NCI-H128 (cell line): ENCODE results near the gene HEMGN.
"Not testable (repeated sequence)": the region's sequence is repeated elsewhere in the genome, so short reads cannot be mapped to it uniquely, and the experiment has no call there.

Experiments
- DNase-seq: peaks from one replicate; lab custom pipeline; 2025; ENCODE audit not compliant: unreplicated experiment; lab: John Stamatoyannopoulos, UW

HEMGN gene

DNA sequence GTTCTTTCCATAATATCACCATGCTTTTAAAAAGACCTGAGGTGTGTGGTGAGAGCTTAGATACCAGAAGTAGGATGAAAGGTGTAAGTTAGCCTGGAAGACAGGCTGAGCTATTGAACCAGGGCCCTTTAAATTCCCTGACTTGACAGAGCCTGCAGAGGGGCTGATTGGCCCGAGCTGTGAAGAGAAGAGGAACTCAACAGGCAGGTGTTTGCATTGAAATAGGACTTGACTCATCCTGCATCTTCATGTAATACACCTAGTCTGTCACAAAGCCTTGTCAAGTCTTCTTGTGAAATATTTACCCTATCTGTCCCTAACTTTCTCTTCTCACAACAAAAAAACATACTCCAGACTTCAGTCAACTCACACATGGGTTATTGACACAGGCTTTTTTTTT lies 28.5 kb upstream of the HEMGN start:
- no peak for DNase-seq

DNA sequence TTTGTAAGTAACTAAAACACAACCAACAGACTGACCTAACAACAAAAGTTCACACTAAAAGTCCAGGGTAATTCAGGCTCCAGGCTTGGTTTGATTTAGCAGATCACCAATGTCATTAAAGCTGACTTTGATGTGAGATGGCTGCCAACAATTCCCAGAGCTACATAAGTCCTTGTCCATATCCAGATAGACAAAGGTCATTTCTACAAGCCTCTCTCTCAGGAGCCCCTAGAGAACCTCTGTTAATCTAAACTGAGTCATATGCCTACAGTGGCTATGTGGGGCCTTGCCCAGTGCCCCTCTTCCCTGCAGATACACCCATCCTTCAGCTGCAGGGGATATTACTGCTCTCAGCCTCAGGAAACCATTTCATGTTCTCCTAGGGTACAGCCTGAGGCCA lies 26.9 kb upstream of the HEMGN start:
- no peak for DNase-seq

DNA sequence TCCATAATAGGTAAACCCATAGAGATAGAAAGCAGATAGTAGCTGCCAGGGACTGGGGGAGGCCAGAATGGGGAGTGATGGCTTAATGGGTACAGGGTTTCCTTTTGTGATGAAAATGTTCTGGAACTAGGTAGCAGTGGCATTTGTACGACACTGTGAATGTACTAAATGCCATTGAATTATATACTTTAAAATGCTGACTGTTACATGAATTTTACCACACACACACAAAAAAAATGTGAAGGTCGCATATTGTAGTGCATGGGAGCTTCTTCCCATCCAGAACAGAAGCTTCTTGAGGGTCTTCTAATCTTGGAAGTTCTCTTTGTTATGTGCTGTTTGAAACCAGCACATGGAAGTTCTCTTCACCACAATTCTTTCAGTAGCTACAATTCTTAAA lies 25.3 kb upstream of the HEMGN start:
- no peak for DNase-seq

- no peak for DNase-seq
These were observed 24.6 kb upstream of the HEMGN start for GRCh38 chr9:97962575-97962974.

- no peak for DNase-seq
These were observed 24.2 kb upstream of the HEMGN start for GRCh38 chr9:97962136-97962535.

- DNase-seq = no peak
These were observed 23.4 kb upstream of the HEMGN start for GRCh38 chr9:97961361-97961760.

- DNase-seq = not testable (repeated sequence)
These were observed 22.8 kb upstream of the HEMGN start for GRCh38 chr9:97960678-97961328.

- DNase-seq = no peak
These were observed 21.6 kb upstream of the HEMGN start for GRCh38 chr9:97959585-97959984.

- DNase-seq = no peak
These were observed 21.0 kb upstream of the HEMGN start for GRCh38 chr9:97958812-97959511.

- no peak for DNase-seq
These were observed 18.4 kb upstream of the HEMGN start for GRCh38 chr9:97956331-97956730.

DNA sequence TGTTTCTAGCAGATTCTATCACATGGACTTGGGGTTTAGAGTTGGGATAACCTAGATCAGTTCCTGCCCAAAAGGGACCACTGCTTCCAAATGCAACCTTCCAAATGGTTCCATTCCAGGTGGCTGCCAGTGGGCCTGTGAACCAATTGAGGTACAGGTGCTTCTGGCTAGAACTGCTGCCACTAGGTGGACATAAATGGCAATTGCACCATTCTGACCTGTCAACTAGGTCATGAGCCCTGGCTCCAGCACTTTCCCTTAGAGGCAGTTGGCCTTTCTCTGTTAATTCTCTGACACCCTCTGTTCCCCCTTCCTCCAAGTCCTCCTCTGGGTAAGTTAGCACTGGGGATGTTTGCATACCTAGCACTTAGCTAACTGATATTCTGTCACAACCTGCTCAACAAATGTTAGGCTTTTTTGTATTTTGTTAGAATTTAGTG lies 16.6 kb upstream of the HEMGN start:
- no peak for DNase-seq

DNA sequence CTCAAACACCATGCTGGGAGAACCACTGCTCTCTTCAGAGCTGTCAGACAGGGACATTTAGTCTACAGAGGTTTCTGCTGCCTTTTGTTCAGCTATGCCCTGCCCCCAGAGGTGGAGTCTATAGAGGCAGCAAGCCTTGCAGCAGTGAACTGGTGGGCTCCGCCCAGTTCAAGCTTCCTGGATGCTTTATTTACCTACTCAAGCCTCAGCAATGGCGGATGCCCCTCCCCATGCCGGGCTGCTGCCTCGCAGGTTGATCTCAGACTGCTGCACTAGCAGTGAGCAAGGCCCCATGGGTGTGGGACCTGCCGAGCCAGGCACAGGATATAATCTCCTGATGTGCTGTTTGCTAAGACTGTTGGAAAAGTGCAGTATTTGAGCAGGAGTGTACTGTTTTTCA lies 12.9 kb upstream of the HEMGN start:
- not testable (repeated sequence) for DNase-seq

DNA sequence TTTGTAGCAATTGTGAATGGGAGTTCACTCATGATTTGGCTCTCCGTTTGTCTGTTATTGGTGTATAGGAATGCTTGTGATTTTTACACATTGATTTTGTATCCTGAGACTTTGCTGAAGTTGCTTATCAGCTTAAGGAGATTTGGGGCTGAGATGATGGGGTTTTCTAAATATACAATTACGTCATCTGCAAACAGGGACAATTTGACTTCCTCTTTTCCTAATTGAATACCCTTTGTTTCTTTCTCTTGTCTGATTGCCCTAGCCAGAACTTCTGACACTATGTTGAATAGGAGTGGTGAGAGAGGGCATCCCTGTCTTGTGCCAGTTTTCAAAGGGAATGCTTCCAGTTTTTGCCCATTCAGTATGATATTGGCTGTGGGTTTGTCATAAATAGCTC lies 9.1 kb upstream of the HEMGN start:
- not testable (repeated sequence) for DNase-seq

GRCh38 chr9:97945470-97945869 lies 7.5 kb upstream of the HEMGN start:
- not testable (repeated sequence) for DNase-seq

DNA sequence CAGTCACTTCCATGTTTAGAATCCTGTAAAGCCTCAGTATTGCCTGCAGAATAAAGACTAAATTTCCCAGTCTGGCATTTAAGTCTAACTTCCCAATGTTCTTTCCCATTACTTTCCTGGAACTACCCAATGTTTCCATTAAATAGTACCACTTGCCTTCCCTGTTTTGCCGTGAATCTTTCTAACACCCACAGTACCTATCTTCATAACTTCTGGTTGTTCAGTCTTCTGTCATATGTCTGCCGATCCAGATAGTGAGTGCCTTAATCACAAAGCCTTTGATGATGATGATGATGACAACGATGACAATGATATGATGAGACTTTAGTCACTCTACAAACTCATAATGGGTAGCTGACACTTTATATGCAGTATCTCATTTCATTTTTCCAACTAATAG lies 6.6 kb upstream of the HEMGN start:
- DNase-seq = no peak

GRCh38 chr9:97943308-97943855 lies 5.4 kb upstream of the HEMGN start:
- no peak for DNase-seq

- DNase-seq = no peak
These were observed 3.4 kb upstream of the HEMGN start for GRCh38 chr9:97941323-97941722.

DNA sequence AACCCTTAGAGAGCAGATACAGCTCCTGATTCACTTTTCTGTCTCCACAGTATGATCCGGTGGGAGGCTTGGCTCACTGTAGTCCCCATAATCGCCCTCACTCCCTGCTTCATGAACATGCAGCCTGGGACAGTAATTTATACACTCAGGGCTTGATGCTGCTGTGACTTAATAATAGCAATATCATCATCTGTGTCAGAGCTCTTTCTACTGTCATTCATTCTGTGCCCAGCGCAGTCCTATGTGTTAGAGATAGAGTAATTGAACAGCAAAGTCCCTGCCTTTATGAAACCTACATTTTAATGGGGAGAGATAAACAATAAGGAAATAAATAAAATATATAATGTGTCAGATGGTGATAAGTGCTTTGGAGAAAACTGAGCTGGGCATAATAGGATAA lies 2.8 kb upstream of the HEMGN start:
- DNase-seq = no peak

DNA sequence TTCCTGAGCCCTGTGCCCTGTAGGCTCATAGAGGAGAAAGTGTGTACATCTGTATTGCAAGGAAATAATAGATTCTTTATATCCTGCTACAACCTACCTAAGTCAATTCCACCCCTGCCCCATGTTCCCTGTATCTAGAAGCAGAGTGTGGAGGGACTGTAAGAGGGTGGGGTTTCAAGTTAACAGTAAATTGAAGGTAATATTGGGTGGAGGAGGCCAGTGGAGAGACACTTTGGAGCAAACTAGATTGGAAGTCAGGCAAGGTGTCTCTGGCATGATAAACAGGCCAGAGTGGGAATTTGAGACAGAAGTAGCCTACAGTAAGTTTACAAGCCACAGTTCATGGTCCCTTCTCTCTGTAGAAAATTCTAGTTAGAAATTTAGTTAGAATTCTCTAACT lies 2.3 kb upstream of the HEMGN start:
- no peak for DNase-seq

DNA sequence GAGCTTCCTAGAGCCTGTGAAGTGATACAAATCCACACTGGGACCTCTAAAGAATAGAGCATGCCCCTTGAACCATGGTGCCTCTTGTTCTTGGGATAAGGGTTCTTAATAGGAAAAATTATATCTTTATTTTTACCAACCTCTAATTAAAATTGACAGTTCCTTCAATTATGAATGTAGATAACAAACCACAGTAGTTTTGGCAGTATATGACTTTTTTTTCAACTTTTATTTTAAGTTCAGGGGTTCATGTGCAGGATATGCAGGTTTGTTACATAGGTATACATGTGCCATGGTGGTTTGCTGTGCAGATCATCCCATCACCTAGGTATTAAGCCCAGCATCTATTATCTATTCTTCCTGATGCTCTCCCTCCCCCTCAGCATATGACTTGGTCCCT lies 974 bp downstream of the HEMGN start:
- no peak for DNase-seq

- DNase-seq = no peak
These were observed 2.7 kb downstream of the HEMGN start for GRCh38 chr9:97935276-97935675.

- no peak for DNase-seq
These were observed 3.5 kb downstream of the HEMGN start for GRCh38 chr9:97934321-97935115.
